Measurements from ENCODE around the gene ROPN1L. TPM values are rescaled to one million over a fixed set of nuclear protein-coding genes. Genes with fewer than 3 reads are reported as not detected.

ROPN1L gene
- total and polyA plus RNA-seq, 2 of the 4 experiments (the other 2 are of a cell fraction), result 0.34 to 0.36 TPM

DNA sequence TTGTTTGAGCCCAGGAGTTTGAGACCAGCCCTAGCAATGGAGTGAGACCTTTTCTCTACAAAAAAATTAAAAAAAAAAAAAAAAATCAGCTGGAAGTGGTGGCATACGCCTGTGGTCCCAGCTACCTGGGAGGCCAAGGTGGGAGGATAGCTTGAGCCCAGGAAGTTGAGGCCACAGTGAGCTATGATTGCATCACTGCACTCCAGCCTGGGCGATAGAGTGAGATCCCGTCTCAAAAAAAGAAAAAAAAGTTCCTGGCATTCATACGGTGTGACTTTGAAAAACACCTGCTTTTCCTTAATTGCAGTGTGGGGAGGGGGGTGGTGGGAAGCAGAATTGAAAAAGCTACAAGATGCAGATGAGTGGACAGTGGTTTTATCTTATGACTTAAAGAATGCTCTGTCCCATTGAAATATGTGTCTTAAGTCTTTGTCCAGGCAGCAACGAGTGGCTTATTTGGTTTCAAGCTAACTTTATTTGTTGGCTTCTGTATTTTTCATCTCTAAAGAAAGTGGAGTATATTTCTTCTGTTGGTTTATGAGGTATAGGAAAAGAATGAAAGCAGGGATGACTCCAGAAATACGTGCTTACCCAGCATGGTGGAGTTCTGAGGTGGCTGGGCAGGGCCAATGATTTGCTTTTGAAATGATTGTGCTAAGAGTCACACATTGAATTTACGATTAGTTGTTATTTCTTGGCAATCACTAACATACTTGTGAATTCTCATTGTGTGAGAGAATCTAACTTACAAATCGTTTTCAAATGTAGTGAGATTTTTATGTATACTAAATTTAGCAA is 27.8 kb downstream of the ROPN1L start:
- Histone ChIP-seq H3K56ac (ENCODE audit: extremely low read depth, insufficient read depth, low read length) (no peak overlapping the region), H3K23ac (ENCODE audit: low read depth, low read length) (no peak overlapping the region), H4K91ac (ENCODE audit: insufficient read depth, low read depth, low read length) (no peak overlapping the region), H4K20me1 (ENCODE audit: insufficient read depth, low read length) (no peaks in the 10 kb centered on the region), H3K4ac (ENCODE audit: low read depth, low read length) (no peak overlapping the region), H2BK20ac (ENCODE audit: low read depth, low read length) (no peak overlapping the region), H2AK5ac (ENCODE audit: low read depth, low read length) (no peak overlapping the region), H2AFZ (replicated peaks; ENCODE audit: low read length, poor library complexity) (no peak overlapping the region), H2BK15ac (ENCODE audit: low read depth, low read length) (no peak overlapping the region), H3K27ac (ENCODE audit: insufficient read depth, low read length) (no peak overlapping the region), H3K14ac (replicated peaks; ENCODE audit: low read depth, low read length) (no peak overlapping the region), H3K9ac (ENCODE audit: low read depth, low read length) (no peak overlapping the region), H2BK120ac (ENCODE audit: low read depth, low read length) (no peak overlapping the region), H3K18ac (ENCODE audit: low read depth, low read length) (no peak overlapping the region), H4K8ac (ENCODE audit: low read depth in 2 of 2, low read length in 2 of 2) (no peak overlapping the region), H3K9me1 (ENCODE audit: insufficient read depth, low read length) (peaks cover 4% of the 10 kb centered on the region; the same call in 1 of the 2 replicates), H3K4me2 (ENCODE audit: low read depth, low read length) (no peak overlapping the region), H3K9me3 (ENCODE audit: control insufficient read depth, insufficient read depth, low read length) (no peaks in the 10 kb centered on the region), H3K4me3 (ENCODE audit: insufficient read depth, low read depth, low read length) (no peak overlapping the region), H3K79me1 (ENCODE audit: low read depth in 1 of 2, low read length in 2 of 2) (no peaks in the 10 kb centered on the region), H3K36me3 (ENCODE audit: control insufficient read depth, insufficient read depth, low read length) (no peaks in the 10 kb centered on the region), H2AK9ac (replicated peaks; ENCODE audit: low read depth, low read length, poor library complexity) (no peak overlapping the region), H3K4me1 (ENCODE audit: control insufficient read depth, insufficient read depth, low read length) (peaks cover 12% of the 10 kb centered on the region), H2BK5ac (ENCODE audit: low read depth, low read length, poor library complexity, severe bottlenecking) (no peak overlapping the region), H3K27me3 (ENCODE audit: control insufficient read depth, insufficient read depth, low read length) (no peaks in the 10 kb centered on the region), H4K5ac (ENCODE audit: low read depth, low read length) (no peak overlapping the region)
- dilution Hi-C loops (cut with HindIII; ENCODE audit: low sequenced_read_pairs, unreplicated experiment), result no loop called here
- WGBS, 2 experiments (ENCODE audit: extremely low coverage in 2 of 2, insufficient read length in 1 of 2), result 94% methylated on average over 5 of the region's 8 CpGs; no CpG with 5 or more reads in 1 of the 2 experiments
- ChIA-PET POLR2A (ENCODE audit: unreplicated experiment) (interaction anchor here (0.6 kb wide), 1 partner anchor 1377 kb away, joined by 7 read pairs; no protein-coding TSS in a partner anchor), CTCF (no interaction called here)
- DNase-seq (peak; percentile 43), ATAC-seq (ENCODE audit: low read depth) (no peak)
- intact Hi-C loops (cut with micrococcal nuclease), result no loop called here
- BruUV-seq (replicated peaks), result no TSS peak
- in situ Hi-C loops (cut with MboI; ENCODE audit: low sequenced_read_pairs), result loop anchor here (25.0 kb wide), 1 partner anchor 93 kb away; the partner anchor contains the start of gene ANKRD33B
- TF ChIP-seq RCOR1 (IDR thresholded peaks at IDR 0.05; ENCODE audit: insufficient replicate concordance, low read length), result no peak
- no peak for TF ChIP-seq CEBPB (IDR thresholded peaks at IDR 0.05; ENCODE audit: low read depth, low read length)
- TF ChIP-seq MAFK (IDR thresholded peaks at IDR 0.05; ENCODE audit: low read depth, low read length), result no peak
- TF ChIP-seq, protein P1, sequence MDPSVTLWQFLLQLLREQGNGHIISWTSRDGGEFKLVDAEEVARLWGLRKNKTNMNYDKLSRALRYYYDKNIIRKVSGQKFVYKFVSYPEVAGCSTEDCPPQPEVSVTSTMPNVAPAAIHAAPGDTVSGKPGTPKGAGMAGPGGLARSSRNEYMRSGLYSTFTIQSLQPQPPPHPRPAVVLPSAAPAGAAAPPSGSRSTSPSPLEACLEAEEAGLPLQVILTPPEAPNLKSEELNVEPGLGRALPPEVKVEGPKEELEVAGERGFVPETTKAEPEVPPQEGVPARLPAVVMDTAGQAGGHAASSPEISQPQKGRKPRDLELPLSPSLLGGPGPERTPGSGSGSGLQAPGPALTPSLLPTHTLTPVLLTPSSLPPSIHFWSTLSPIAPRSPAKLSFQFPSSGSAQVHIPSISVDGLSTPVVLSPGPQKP (IDR thresholded peaks at IDR 0.05; ENCODE audit: borderline replicate concordance, low read depth, low read length), result no peak
- TF ChIP-seq POLR2A (IDR thresholded peaks at IDR 0.05; ENCODE audit: low read depth, low read length), result no peak
- TF ChIP-seq NFE2L2 (IDR thresholded peaks at IDR 0.05; ENCODE audit: low read depth, low read length), result no peak
- no peak for TF ChIP-seq MXI1 (IDR thresholded peaks at IDR 0.05; ENCODE audit: borderline replicate concordance, low read depth, low read length)
- TF ChIP-seq FOS (IDR thresholded peaks at IDR 0.05; ENCODE audit: low read depth, low read length), result no peak
